NB4 (cell line): ENCODE measurements around the gene PIP5K1C.

Experiments used
- DNase-seq: peaks from one replicate; pipeline ENCODE4 v3.0.0; 2010; ENCODE audit warnings: low read depth
- H3K4me3 ChIP-seq: one replicate; pipeline ENCODE4 v1.5.1; 2011; ENCODE audit warnings: mild to moderate bottlenecking, low read depth, low read length, moderate library complexity
- CTCF ChIP-seq: IDR thresholded peaks from one replicate; pipeline ENCODE4 v1.5.1; 2012; ENCODE audit warnings: low read depth, low read length
- MAX ChIP-seq: IDR thresholded peaks from 2 replicates; pipeline ENCODE4 v1.6.1; 2011; ENCODE audit warnings: low read depth, low read length
- MYC ChIP-seq: IDR thresholded peaks from 2 replicates; pipeline ENCODE4 v1.6.1; 2011; ENCODE audit warnings: low read depth, low read length
- POLR2A ChIP-seq: IDR thresholded peaks from 2 replicates; pipeline ENCODE4 v1.6.1; 2011; ENCODE audit warnings: mild to moderate bottlenecking; ENCODE audit not compliant: insufficient read length; ENCODE audit errors: extremely low read depth

The PIP5K1C gene

DNA sequence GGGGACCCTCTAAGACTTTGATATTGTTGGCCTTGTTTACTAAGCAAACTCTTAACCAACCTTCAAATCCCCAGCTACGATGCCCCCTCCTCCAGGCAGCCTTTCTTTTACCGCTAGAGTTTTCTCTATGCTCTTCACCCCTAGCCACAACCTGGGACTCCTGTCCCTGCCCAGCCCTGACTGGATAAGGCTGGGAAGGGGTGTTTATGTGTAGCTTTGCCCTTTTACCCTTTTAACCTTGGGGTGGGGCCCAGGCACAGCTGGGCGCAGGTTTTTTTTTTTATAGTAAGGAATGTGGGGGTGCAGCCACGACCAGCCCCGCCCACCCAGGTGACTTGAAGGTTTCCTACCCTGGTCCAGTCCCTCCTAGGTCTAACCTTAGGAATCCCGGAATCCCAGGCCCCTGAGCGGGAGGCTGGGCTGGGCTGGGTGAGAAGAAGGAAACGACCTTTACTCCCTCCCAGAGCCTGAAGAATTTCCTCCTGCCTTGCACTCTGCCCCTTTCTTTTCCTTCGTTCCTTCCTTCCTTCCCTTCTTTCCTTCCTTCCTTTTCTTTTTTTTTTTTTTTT lies 20.2 kb upstream of the PIP5K1C start:
- no peak overlapping the region for H3K4me3 ChIP-seq
- TF ChIP-seq CTCF (no peak), MYC (no peak), MAX (no peak), POLR2A (no peak)
- no peak for DNase-seq

- DNase-seq = no peak
- no peak overlapping the region for H3K4me3 ChIP-seq
- TF ChIP-seq POLR2A = no peak
Observed at GRCh38 chr19:3719868-3720267, 19.6 kb upstream of the PIP5K1C start.

GRCh38 chr19:3716147-3716668 lies 15.9 kb upstream of the PIP5K1C start:
- no peak for DNase-seq
- H3K4me3 ChIP-seq = no peak overlapping the region
- TF ChIP-seq POLR2A (no peak), CTCF (no peak)

- H3K4me3 ChIP-seq = no peak overlapping the region
- DNase-seq = no peak
- no peak for TF ChIP-seq CTCF
- TF ChIP-seq MYC = no peak
- no peak for TF ChIP-seq POLR2A
- TF ChIP-seq MAX = no peak
Observed at GRCh38 chr19:3712663-3713611, 12.7 kb upstream of the PIP5K1C start.

DNA sequence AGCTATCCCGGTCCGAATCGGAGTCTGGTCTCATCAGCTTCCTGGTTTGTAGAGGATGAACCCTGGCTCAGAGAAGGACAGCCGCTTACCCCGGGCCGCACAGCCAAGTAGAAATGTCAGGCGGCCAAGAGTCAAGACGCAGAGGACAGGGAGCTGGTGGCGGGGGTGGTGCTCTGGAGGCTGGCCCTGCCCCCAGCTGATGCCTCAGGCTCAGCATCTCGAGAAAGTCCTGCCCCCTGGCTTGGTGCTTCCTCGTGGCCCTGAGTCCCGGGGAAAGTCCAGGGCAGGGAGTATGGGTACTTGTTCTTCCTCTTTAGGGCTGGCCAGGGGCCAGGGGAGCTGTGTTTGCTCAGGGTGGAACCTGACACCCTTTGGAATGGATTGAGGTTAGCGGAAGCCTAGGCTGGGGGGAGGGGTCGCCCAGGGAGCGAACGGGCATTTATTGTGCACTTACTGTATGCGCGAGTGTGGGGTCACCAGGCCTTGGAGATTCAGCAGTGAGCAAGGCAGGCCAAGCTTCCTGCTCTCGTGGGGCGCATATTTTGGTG lies 10.1 kb upstream of the PIP5K1C start:
- H3K4me3 ChIP-seq = no peak overlapping the region
- DNase-seq = peak; percentile 30
- TF ChIP-seq MAX (no peak), MYC (no peak), POLR2A (no peak), CTCF (no peak)

DNA sequence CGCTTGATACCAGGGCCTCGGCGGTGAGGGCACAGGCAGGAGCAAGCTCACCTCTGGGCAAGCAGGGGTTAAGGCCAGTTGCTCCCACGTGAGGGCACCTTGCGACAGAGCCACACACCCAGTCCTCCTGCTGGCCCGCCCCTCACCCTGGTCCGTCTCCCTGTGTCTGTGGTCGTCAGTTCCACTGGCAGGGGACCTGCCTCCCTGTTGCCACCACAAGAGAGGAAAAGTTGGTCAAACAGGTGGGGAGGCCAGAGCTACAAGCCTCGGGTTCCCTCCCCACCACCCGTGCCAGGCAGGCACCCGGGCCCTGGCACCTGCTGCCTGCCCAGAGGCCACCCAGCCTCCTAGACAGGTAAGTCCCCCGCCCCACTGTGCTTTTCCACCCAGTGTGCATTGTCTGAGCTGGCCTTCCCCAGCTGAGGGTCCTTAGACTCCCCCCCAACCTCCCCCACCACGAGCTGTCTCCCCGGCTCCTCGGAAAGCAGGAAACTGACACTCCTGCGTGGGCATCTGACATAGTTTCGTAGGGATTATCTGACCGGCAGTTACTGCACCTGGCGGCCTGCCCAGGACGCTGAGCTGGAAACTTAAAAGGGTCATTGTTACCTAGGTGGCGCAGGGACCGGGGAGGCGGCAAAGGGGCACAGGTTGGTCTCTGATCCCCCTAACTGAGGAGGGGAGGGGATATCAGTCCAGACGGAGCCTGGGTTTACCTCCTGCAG lies 8.1 kb upstream of the PIP5K1C start, which contains the start of gene TJP3:
TJP3 (plus strand) TSS at position 178 of the 725 bp plus-strand sequence. CDS start 20,049 bp downstream, outside the sequence.
- H3K4me3 ChIP-seq = no peak within 1 kb of the TSS

More for the DNA sequence above, 8.1 kb upstream of the PIP5K1C start, which contains the start of gene TJP3:
- TF ChIP-seq CTCF (no peak), MAX (no peak), POLR2A (no peak), MYC (no peak)
- DNase-seq = no peak
